Measurements from ENCODE around the gene WFDC2. TPM values are rescaled to one million over a fixed set of nuclear protein-coding genes. Genes with fewer than 3 reads are reported as not detected.

WFDC2 gene
- total and polyA plus RNA-seq, 4 experiments from 2014 or later: 0.73 to 1.6 TPM; not detected in 2

- H3K4me3 ChIP-seq (ENCODE audit: low read length in 2 of 2): no peak overlapping the region
- H3K36me3 ChIP-seq (ENCODE audit: insufficient read depth, low read length): no peaks in the 10 kb centered on the region
- no peak overlapping the region for H3K4me3 Mint-ChIP-seq
- intact Hi-C loops (cut with micrococcal nuclease): no loop called here
- no peak overlapping the region for H3K27ac ChIP-seq (ENCODE audit: low read depth, low read length)
- H3K36me3 Mint-ChIP-seq: no peaks in the 10 kb centered on the region
- H3K27me3 ChIP-seq (ENCODE audit: insufficient read depth, low read length): no peaks in the 10 kb centered on the region
- H3K27me3 Mint-ChIP-seq: peaks cover 21 to 32% of the 10 kb centered on the region in 2 donors
- H3K4me1 ChIP-seq (ENCODE audit: insufficient read depth, low read length): no peaks in the 10 kb centered on the region
- peaks cover 0 to 2% (median 0%) of the 10 kb centered on the region in 8 donors for H3K9me3 Mint-ChIP-seq
- no peaks in the 10 kb centered on the region for H3K9me3 ChIP-seq (ENCODE audit: control insufficient read depth in 1 of 2, low read length in 2 of 2)
- no peak for DNase-seq
- peaks cover 0 to 2% (median 0%) of the 10 kb centered on the region in 4 donors for H3K4me1 Mint-ChIP-seq
- POLR2A ChIA-PET (ENCODE audit: partially characterized antibody): no interaction called here
- CTCF ChIA-PET (ENCODE audit: partially characterized antibody): interaction anchor here (1.2 kb wide), 2 partner anchors 11 to 54 kb away, joined by 3 read pairs; no protein-coding TSS in a partner anchor
- no peak overlapping the region for H3K27ac Mint-ChIP-seq
Observed at GRCh38 chr20:45503403-45503802, 33.9 kb downstream of the WFDC2 start.

GRCh38 chr20:45506398-45506797 lies 36.8 kb downstream of the WFDC2 start:
- intact Hi-C loops (cut with micrococcal nuclease): no loop called here
- no peaks in the 10 kb centered on the region for H3K27me3 ChIP-seq (ENCODE audit: insufficient read depth, low read length)
- H3K27ac ChIP-seq (ENCODE audit: low read depth, low read length): no peak overlapping the region
- H3K36me3 Mint-ChIP-seq: no peaks in the 10 kb centered on the region
- no peak for DNase-seq
- no peak overlapping the region for H3K27ac Mint-ChIP-seq
- ChIA-PET POLR2A (ENCODE audit: partially characterized antibody) (no interaction called here), CTCF (ENCODE audit: partially characterized antibody) (no interaction called here)
- no peaks in the 10 kb centered on the region for H3K9me3 ChIP-seq (ENCODE audit: control insufficient read depth in 1 of 2, low read length in 2 of 2)
- peaks cover 0 to 2% (median 0%) of the 10 kb centered on the region in 4 donors for H3K4me1 Mint-ChIP-seq
- no peak overlapping the region for H3K4me3 Mint-ChIP-seq
- H3K36me3 ChIP-seq (ENCODE audit: insufficient read depth, low read length): no peaks in the 10 kb centered on the region
- peaks cover 13 to 27% of the 10 kb centered on the region in 2 donors for H3K27me3 Mint-ChIP-seq
- no peak overlapping the region for H3K4me3 ChIP-seq (ENCODE audit: low read length in 2 of 2)
- H3K4me1 ChIP-seq (ENCODE audit: insufficient read depth, low read length): no peaks in the 10 kb centered on the region
- H3K9me3 Mint-ChIP-seq: peaks cover 0 to 4% (median 0%) of the 10 kb centered on the region in 8 donors

GRCh38 chr20:45507011-45507820 lies 37.7 kb downstream of the WFDC2 start:
- DNase-seq: no peak
- peaks cover 11 to 24% of the 10 kb centered on the region in 2 donors for H3K27me3 Mint-ChIP-seq
- H3K27ac Mint-ChIP-seq: no peak overlapping the region
- CTCF ChIA-PET (ENCODE audit: partially characterized antibody): no interaction called here
- intact Hi-C loops (cut with micrococcal nuclease): no loop called here
- H3K36me3 ChIP-seq (ENCODE audit: insufficient read depth, low read length): no peaks in the 10 kb centered on the region
- H3K4me3 ChIP-seq (ENCODE audit: low read length in 2 of 2): no peak overlapping the region
- peaks cover 0 to 2% (median 0%) of the 10 kb centered on the region in 4 donors for H3K4me1 Mint-ChIP-seq
- no peaks in the 10 kb centered on the region for H3K4me1 ChIP-seq (ENCODE audit: insufficient read depth, low read length)
- peaks cover 0 to 4% (median 0%) of the 10 kb centered on the region in 8 donors for H3K9me3 Mint-ChIP-seq
- H3K36me3 Mint-ChIP-seq: no peaks in the 10 kb centered on the region
- H3K27ac ChIP-seq (ENCODE audit: low read depth, low read length): no peak overlapping the region
- H3K27me3 ChIP-seq (ENCODE audit: insufficient read depth, low read length): no peaks in the 10 kb centered on the region
- H3K4me3 Mint-ChIP-seq: no peak overlapping the region
- POLR2A ChIA-PET (ENCODE audit: partially characterized antibody): no interaction called here
- no peaks in the 10 kb centered on the region for H3K9me3 ChIP-seq (ENCODE audit: control insufficient read depth in 1 of 2, low read length in 2 of 2)

- no peaks in the 10 kb centered on the region for H3K27me3 ChIP-seq (ENCODE audit: insufficient read depth, low read length)
- intact Hi-C loops (cut with micrococcal nuclease): no loop called here
- peaks cover 0 to 2% (median 0%) of the 10 kb centered on the region in 4 donors for H3K4me1 Mint-ChIP-seq
- H3K4me1 ChIP-seq (ENCODE audit: insufficient read depth, low read length): no peaks in the 10 kb centered on the region
- peaks cover 0 to 4% (median 0%) of the 10 kb centered on the region in 8 donors for H3K9me3 Mint-ChIP-seq
- peaks cover 11 to 27% of the 10 kb centered on the region in 2 donors for H3K27me3 Mint-ChIP-seq
- no peak overlapping the region for H3K4me3 ChIP-seq (ENCODE audit: low read length in 2 of 2)
- no peaks in the 10 kb centered on the region for H3K36me3 Mint-ChIP-seq
- no peaks in the 10 kb centered on the region for H3K9me3 ChIP-seq (ENCODE audit: control insufficient read depth in 1 of 2, low read length in 2 of 2)
- DNase-seq: no peak
- H3K4me3 Mint-ChIP-seq: no peak overlapping the region
- no peak overlapping the region for H3K27ac ChIP-seq (ENCODE audit: low read depth, low read length)
- H3K27ac Mint-ChIP-seq: no peak overlapping the region
- POLR2A ChIA-PET (ENCODE audit: partially characterized antibody): no interaction called here
- no peaks in the 10 kb centered on the region for H3K36me3 ChIP-seq (ENCODE audit: insufficient read depth, low read length)
- CTCF ChIA-PET (ENCODE audit: partially characterized antibody): no interaction called here
Observed at GRCh38 chr20:45508068-45508886, 38.7 kb downstream of the WFDC2 start.

GRCh38 chr20:45509091-45509490 lies 39.5 kb downstream of the WFDC2 start:
- DNase-seq: no peak
- ChIA-PET POLR2A (ENCODE audit: partially characterized antibody) (no interaction called here), CTCF (ENCODE audit: partially characterized antibody) (no interaction called here)
- Mint-ChIP-seq H3K4me1 (peaks cover 0 to 2% (median 0%) of the 10 kb centered on the region in 4 donors), H3K27ac (no peak overlapping the region), H3K27me3 (peaks cover 10 to 25% of the 10 kb centered on the region in 2 donors), H3K36me3 (no peaks in the 10 kb centered on the region), H3K9me3 (peaks cover 0 to 2% (median 0%) of the 10 kb centered on the region in 8 donors), H3K4me3 (no peak overlapping the region)
- Histone ChIP-seq H3K27ac (ENCODE audit: low read depth, low read length) (no peak overlapping the region), H3K36me3 (ENCODE audit: insufficient read depth, low read length) (no peaks in the 10 kb centered on the region), H3K27me3 (ENCODE audit: insufficient read depth, low read length) (no peaks in the 10 kb centered on the region), H3K9me3 (ENCODE audit: control insufficient read depth in 1 of 2, low read length in 2 of 2) (no peaks in the 10 kb centered on the region), H3K4me3 (ENCODE audit: low read length in 2 of 2) (no peak overlapping the region), H3K4me1 (ENCODE audit: insufficient read depth, low read length) (no peaks in the 10 kb centered on the region)
- intact Hi-C loops (cut with micrococcal nuclease): no loop called here

GRCh38 chr20:45510242-45510862 lies 40.8 kb downstream of the WFDC2 start:
- no peak overlapping the region for H3K27ac ChIP-seq (ENCODE audit: low read depth, low read length)
- H3K27me3 ChIP-seq (ENCODE audit: insufficient read depth, low read length): no peaks in the 10 kb centered on the region
- Mint-ChIP-seq H3K9me3 (peaks cover 0 to 2% (median 0%) of the 10 kb centered on the region in 8 donors), H3K4me3 (no peak overlapping the region), H3K36me3 (no peaks in the 10 kb centered on the region), H3K4me1 (peaks cover 0 to 2% (median 0%) of the 10 kb centered on the region in 4 donors), H3K27me3 (peaks cover 10 to 24% of the 10 kb centered on the region in 2 donors), H3K27ac (no peak overlapping the region)
- POLR2A ChIA-PET (ENCODE audit: partially characterized antibody): no interaction called here
- intact Hi-C loops (cut with micrococcal nuclease): no loop called here
- CTCF ChIA-PET (ENCODE audit: partially characterized antibody): no interaction called here
- no peak overlapping the region for H3K4me3 ChIP-seq (ENCODE audit: low read length in 2 of 2)
- no peaks in the 10 kb centered on the region for H3K9me3 ChIP-seq (ENCODE audit: control insufficient read depth in 1 of 2, low read length in 2 of 2)
- no peak for DNase-seq
- no peaks in the 10 kb centered on the region for H3K4me1 ChIP-seq (ENCODE audit: insufficient read depth, low read length)
- no peaks in the 10 kb centered on the region for H3K36me3 ChIP-seq (ENCODE audit: insufficient read depth, low read length)

Measured in CD4-positive, alpha-beta memory T cell (primary cell).